K562 (cell line): ENCODE data around the gene LCA5L. TPM values are rescaled to one million over a fixed set of nuclear protein-coding genes. Genes with fewer than 3 reads are reported as not detected.

Source experiments
- GABPA ChIP-seq: fragments of 200-800 bp; sonication (Bioruptor generic); conservative IDR thresholded peaks from 2 replicates; pipeline ENCODE4 v1.6.1; 2016; ENCODE audit warnings: low read depth, missing genetic modification characterization, missing compliant biosample characterization
- KAT8 ChIP-seq: fragments of 450-650 bp; IDR thresholded peaks from 2 replicates; pipeline ENCODE4 v1.6.1; 2016; ENCODE audit warnings: low read depth, mild to moderate bottlenecking
- MEIS2 ChIP-seq: fragments of 450-650 bp; IDR thresholded peaks from 2 replicates; pipeline ENCODE4 v1.6.1; 2014; ENCODE audit warnings: mild to moderate bottlenecking; ENCODE audit not compliant: partially characterized antibody
- MXI1 ChIP-seq: IDR thresholded peaks from 2 replicates; pipeline ENCODE4 v1.6.1; 2011; ENCODE audit warnings: low read depth, mild to moderate bottlenecking, improper control_type of control experiment, low read length
- NRF1 ChIP-seq, 2 experiments: fragments of 450-650 bp; IDR thresholded peaks in 1 of 2; conservative IDR thresholded peaks in 1 of 2; 2 replicates each; pipeline ENCODE4 v1.6.1; 2014; ENCODE audit warnings: mild to moderate bottlenecking in 2 of 2
- PCBP1 ChIP-seq: fragments of 200-400 bp; formaldehyde crosslinking; IDR thresholded peaks from 2 replicates; pipeline ENCODE4 v1.6.1; 2018; ENCODE audit warnings: mild to moderate bottlenecking, low read depth, low read length; ENCODE audit not compliant: poor library complexity, severe bottlenecking
- PHB ChIP-seq: fragments of 250-450 bp; sonication (Bioruptor Pico); IDR thresholded peaks from 2 replicates; pipeline ENCODE4 v1.5.0; 2021
- PML ChIP-seq: IDR thresholded peaks from 2 replicates; pipeline ENCODE4 v1.6.1; 2012; ENCODE audit warnings: low read length, inconsistent platforms
- RB1 ChIP-seq: fragments of 450-650 bp; IDR thresholded peaks from 2 replicates; pipeline ENCODE4 v1.6.1; 2017; ENCODE audit warnings: low read depth, mild to moderate bottlenecking
- RFX7 ChIP-seq: fragments of 250-450 bp; sonication (Bioruptor Pico); IDR thresholded peaks from 2 replicates; pipeline ENCODE4 v1.5.1; 2021; ENCODE audit warnings: mild to moderate bottlenecking
- TOE1 ChIP-seq, 2 experiments: fragments of 450-650 bp in 1 of 2; sonication (generic) in 1 of 2; formaldehyde crosslinking in 1 of 2; IDR thresholded peaks; 2 replicates each; pipeline versions ENCODE4 v1.7.1 to v1.8.0; 2016 to 2022; ENCODE audit warnings: borderline replicate concordance in 2 of 2, mild to moderate bottlenecking in 2 of 2, antibody characterized with exemption in 1 of 2, inconsistent platforms in 1 of 2, low read depth in 1 of 2, missing genetic modification reagents in 1 of 2, moderate library complexity in 1 of 2
- ZNF668 ChIP-seq: fragments of 250-450 bp; sonication (Bioruptor Pico); IDR thresholded peaks from 2 replicates; pipeline ENCODE4 v1.8.0; 2022; ENCODE audit warnings: mild to moderate bottlenecking, inconsistent platforms
- ZNF75A ChIP-seq: fragments of 450-650 bp; formaldehyde crosslinking; IDR thresholded peaks from 2 replicates; pipeline ENCODE4 v1.4.0; 2020; ENCODE audit warnings: mild to moderate bottlenecking
- polyA plus RNA-seq, 8 experiments: library from polyadenylated mRNA; depleted of rRNA in 4 of 8; stranded (reverse) in 5 of 8; unstranded in 3 of 8; fragments of >200 nt; fragmentation: Nextera tagmentation in 2 of 8; fragmentation: Illumina TruSeq in 1 of 8; extraction: Ambion mirVana in 2 of 8; extraction: Trizol in 1 of 8; gene quantifications; 2 replicates each; pipeline versions ENCODE4 v1.2.1 to v1.2.3, GENCODE V29; 2011 to 2014; ENCODE audit warnings: inconsistent platforms in 1 of 8, missing spikeins in 1 of 8
- total RNA-seq, 7 experiments: library from RNA; depleted of rRNA in 6 of 7; stranded (reverse); fragments of >200 nt in 6 of 7; fragmentation: Illumina TruSeq in 2 of 7; extraction: Trizol in 2 of 7; gene quantifications; 2 replicates each; pipeline versions ENCODE4 v1.2.1 to v1.2.3, GENCODE V29; 2011 to 2021; ENCODE audit warnings: low replicate concordance in 1 of 7
- TF ChIP-seq, protein P1 (sequence below), 2 experiments: fragments of 450-650 bp; IDR thresholded peaks; 2 replicates each; pipeline ENCODE4 v1.6.1; 2016; ENCODE audit warnings: mild to moderate bottlenecking in 2 of 2, borderline replicate concordance in 1 of 2, low read depth in 1 of 2, moderate library complexity in 1 of 2
- TF ChIP-seq, protein P2 (sequence below): fragments of 450-650 bp; formaldehyde crosslinking; IDR thresholded peaks from 2 replicates; pipeline ENCODE4 v1.4.0; 2020; ENCODE audit warnings: mild to moderate bottlenecking, moderate library complexity
- TF ChIP-seq, protein P3 (sequence below): sonication (generic); formaldehyde crosslinking; IDR thresholded peaks from 2 replicates; pipeline ENCODE4 v1.9.0; 2022; ENCODE audit warnings: mild to moderate bottlenecking, missing genetic modification reagents

The LCA5L gene
- total and polyA plus RNA-seq, 9 of the 15 experiments (the other 6 are each of a cell fraction or from before 2014, with no cell fraction given) = 1.8 to 4.9 (median 3.8) TPM

DNA sequence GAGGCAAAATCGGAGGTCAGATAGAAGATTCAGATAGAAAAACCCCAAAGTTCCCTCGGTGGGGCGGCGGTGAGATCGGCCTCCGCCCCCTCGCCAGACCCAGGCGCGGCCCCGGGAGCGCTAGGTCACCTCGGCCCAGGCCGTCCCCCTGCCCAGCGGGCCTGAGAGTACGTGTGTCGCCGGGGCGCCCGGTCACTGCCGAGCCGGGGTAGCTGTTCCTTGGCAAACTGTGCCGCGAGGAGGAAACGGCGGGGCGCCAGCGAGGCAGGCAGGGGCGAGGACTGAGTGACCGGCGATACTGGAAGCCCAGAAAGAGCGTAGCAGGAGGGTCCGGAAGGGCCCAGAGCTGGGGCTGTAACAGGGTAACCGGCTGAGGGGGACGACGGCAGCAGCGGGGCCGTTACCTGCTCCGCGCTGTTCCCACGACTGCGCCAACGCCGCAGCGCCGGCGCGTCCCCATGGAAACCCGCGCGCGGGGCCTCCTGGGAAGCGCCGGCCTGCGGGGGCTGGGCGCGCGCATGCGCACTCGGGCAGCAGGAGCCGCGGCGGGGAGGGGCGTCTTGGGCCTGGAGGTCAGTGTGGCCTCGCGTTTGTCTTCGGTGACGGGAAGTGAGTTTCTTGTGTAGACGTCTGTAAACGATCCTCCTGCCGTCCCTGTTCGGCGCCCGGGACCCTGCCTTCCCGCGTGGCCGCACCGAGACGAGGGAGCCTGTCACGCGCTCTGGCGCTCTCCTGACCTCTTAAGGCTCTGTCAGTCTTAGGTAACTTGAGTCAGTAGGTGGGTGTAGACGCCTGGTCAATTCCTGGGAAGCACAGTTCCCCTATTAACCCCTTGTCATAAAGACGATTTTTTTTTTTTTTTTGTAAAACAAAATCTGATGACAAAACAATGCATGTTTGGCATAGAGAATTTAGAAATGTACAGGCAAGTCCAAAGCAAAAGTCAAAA is at the start of gene LCA5L (continued):
- TF ChIP-seq, protein P1, sequence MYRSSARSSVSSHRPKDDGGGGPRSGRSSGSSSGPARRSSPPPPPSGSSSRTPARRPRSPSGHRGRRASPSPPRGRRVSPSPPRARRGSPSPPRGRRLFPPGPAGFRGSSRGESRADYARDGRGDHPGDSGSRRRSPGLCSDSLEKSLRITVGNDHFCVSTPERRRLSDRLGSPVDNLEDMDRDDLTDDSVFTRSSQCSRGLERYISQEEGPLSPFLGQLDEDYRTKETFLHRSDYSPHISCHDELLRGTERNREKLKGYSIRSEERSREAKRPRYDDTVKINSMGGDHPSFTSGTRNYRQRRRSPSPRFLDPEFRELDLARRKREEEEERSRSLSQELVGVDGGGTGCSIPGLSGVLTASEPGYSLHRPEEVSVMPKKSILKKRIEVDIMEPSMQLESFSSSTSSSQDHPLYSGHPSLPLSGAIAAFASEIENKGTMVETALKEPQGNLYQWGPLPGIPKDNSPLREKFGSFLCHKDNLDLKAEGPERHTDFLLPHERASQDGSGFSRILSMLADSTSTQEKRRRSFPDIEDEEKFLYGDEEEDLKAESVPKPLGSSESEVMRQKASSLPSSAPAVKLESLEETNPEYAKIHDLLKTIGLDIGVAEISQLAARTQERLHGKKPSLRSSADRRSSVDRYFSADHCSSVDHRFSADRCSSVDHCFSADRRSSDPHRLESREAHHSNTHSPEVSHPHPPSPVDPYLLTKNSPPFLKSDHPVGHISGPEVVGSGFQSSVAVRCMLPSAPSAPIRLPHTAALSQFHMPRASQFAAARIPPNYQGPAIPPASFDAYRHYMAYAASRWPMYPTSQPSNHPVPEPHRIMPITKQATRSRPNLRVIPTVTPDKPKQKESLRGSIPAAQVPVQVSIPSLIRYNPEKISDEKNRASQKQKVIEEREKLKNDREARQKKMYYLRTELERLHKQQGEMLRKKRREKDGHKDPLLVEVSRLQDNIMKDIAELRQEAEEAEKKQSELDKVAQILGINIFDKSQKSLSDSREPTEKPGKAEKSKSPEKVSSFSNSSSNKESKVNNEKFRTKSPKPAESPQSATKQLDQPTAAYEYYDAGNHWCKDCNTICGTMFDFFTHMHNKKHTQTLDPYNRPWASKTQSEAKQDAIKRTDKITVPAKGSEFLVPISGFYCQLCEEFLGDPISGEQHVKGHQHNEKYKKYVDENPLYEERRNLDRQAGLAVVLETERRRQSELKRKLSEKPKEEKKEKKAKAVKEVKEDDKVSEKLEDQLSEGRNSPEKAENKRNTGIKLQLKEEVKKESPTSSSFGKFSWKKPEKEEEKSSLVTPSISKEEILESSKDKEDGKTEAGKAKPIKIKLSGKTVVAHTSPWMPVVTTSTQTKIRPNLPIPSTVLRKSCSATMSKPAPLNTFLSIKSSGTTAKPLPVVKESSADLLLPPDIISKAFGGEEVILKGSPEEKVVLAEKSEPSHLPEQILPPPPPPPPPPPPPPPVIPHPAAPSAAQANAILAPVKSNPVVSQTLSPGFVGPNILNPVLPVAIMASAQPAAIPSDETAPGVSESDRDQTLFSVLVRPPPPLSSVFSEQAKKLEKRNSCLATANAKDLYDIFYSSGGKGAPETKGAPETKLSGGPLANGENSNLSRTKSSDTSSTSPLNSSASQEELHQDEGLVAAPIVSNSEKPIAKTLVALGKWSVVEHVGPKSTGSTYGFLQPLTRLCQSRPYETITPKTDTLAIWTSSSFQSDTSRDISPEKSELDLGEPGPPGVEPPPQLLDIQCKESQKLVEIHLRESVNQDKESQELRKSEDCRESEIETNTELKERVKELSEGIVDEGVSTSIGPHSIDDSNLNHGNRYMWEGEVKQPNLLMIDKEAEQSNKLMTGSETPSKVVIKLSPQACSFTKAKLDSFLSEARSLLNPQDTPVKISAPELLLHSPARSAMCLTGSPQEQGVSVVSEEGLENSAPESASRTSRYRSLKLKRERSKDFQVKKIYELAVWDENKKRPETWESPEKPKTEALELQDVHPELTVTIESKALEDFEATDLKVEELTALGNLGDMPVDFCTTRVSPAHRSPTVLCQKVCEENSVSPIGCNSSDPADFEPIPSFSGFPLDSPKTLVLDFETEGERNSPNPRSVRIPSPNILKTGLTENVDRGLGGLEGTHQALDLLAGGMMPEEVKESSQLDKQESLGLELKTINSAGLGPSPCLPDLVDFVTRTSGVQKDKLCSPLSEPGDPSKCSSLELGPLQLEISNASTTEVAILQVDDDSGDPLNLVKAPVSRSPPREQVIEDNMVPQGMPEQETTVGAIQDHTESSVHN (IDR thresholded peaks at IDR 0.05; ENCODE audit: borderline replicate concordance in 1 of 2, low read depth in 1 of 2) = no peak
- TF ChIP-seq RB1 (peak; percentile 89), TOE1 (IDR thresholded peaks at IDR 0.05; ENCODE audit: borderline replicate concordance) (peak; percentile 86; the same call in 1 of the 2 replicates), TOE1 (CRISPR knock-in tag; IDR thresholded peaks at IDR 0.05; ENCODE audit: borderline replicate concordance, low read depth) (no peak), KAT8 (no peak), NRF1 (conservative IDR thresholded peaks at IDR 0.05 in 1 of 2, IDR thresholded peaks at IDR 0.05 in 1 of 2) (peak; percentile 98 to 99), PML (peak; percentile 77; the same call in 1 of the 2 replicates), MEIS2 (peak; percentile 94), PHB (no peak), PCBP1 (no peak), GABPA (peak; percentile 57), MXI1 (peak; percentile 90), ZNF75A (CRISPR knock-in tag) (peak; percentile 65; the same call in 1 of the 2 replicates), ZNF668 (CRISPR knock-in tag) (0 out of 2 replicates have a peak, but pooled peaks have one; percentile 39), RFX7 (CRISPR knock-in tag) (no peak)
- TF ChIP-seq, protein P2, sequence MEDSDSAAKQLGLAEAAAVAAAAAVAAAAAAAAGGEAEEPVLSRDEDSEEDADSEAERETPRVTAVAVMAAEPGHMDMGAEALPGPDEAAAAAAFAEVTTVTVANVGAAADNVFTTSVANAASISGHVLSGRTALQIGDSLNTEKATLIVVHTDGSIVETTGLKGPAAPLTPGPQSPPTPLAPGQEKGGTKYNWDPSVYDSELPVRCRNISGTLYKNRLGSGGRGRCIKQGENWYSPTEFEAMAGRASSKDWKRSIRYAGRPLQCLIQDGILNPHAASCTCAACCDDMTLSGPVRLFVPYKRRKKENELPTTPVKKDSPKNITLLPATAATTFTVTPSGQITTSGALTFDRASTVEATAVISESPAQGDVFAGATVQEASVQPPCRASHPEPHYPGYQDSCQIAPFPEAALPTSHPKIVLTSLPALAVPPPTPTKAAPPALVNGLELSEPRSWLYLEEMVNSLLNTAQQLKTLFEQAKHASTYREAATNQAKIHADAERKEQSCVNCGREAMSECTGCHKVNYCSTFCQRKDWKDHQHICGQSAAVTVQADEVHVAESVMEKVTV (CRISPR knock-in tag) = peak; percentile 51; the same call in 1 of the 2 replicates
- TF ChIP-seq, protein P3, sequence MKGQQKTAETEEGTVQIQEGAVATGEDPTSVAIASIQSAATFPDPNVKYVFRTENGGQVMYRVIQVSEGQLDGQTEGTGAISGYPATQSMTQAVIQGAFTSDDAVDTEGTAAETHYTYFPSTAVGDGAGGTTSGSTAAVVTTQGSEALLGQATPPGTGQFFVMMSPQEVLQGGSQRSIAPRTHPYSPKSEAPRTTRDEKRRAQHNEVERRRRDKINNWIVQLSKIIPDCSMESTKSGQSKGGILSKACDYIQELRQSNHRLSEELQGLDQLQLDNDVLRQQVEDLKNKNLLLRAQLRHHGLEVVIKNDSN (CRISPR knock-in tag) = peak; percentile 42; the same call in 1 of the 2 replicates
